Tibial nerve (tissue), 4 donors: ENCODE data around the gene SH3D21. TPM values are rescaled to one million over a fixed set of nuclear protein-coding genes. Genes with fewer than 3 reads are reported as not detected.

Experiments used
- DNase-seq, 2 donors: peaks; one replicate each; pipeline ENCODE4 v3.0.0-alpha.2; 2019; ENCODE audit warnings: low spot score in 2 of 2
- H3K27ac ChIP-seq, 4 donors: fragments of 200-600 bp; sonication (generic) in 3 of 4; one replicate each; pipeline ENCODE4 v1.5.1; 2017 to 2019; ENCODE audit warnings: mild to moderate bottlenecking in 1 of 4
- H3K27me3 ChIP-seq, 2 donors: fragments of 200-600 bp; sonication (generic) in 1 of 2; one replicate each; pipeline versions ENCODE4 v1.5.1 to v1.6.0; 2017 to 2019
- H3K36me3 ChIP-seq, 3 donors: fragments of 200-600 bp; sonication (generic); one replicate each; pipeline ENCODE4 v1.5.1; 2018 to 2019
- H3K4me1 ChIP-seq, 4 donors: fragments of 200-600 bp; sonication (generic) in 3 of 4; one replicate each; pipeline ENCODE4 v1.5.1; 2017 to 2019
- H3K4me3 ChIP-seq, 4 donors: fragments of 200-600 bp; sonication (generic) in 3 of 4; one replicate each; pipeline ENCODE4 v1.5.1; 2017 to 2019; ENCODE audit warnings: mild to moderate bottlenecking in 1 of 4, moderate library complexity in 1 of 4
- H3K9me3 ChIP-seq, 4 donors: fragments of 200-600 bp; sonication (generic) in 3 of 4; one replicate each; pipeline ENCODE4 v1.5.1; 2017 to 2019
- CTCF ChIP-seq, 5 experiments: fragments of 200-600 bp in 3 of 5; fragments of 450-650 bp in 2 of 5; sonication (generic) in 3 of 5; IDR thresholded peaks; one replicate each; pipeline ENCODE4 v1.5.1; 2016 to 2019; ENCODE audit warnings: antibody characterized with exemption in 5 of 5, mild to moderate bottlenecking in 3 of 5, moderate library complexity in 2 of 5
- EP300 ChIP-seq, 2 donors: sonication (generic); formaldehyde crosslinking; IDR thresholded peaks; one replicate each; pipeline ENCODE4 v1.6.1; 2017; ENCODE audit warnings: antibody characterized with exemption in 2 of 2, mild to moderate bottlenecking in 1 of 2
- POLR2A ChIP-seq, 2 donors: fragments of 450-650 bp; IDR thresholded peaks; one replicate each; pipeline ENCODE4 v1.6.1; 2017; ENCODE audit warnings: antibody characterized with exemption in 2 of 2, mild to moderate bottlenecking in 2 of 2, moderate library complexity in 2 of 2
- WGBS, 2 donors: methylation state at CpG; one replicate each; pipeline ENCODE4 v1.1.5; 2018; 5-methylcytosine and 5-hydroxymethylcytosine counted together
- total RNA-seq, 4 donors: library from RNA; depleted of rRNA; stranded (reverse); fragments of >200 nt; gene quantifications; one replicate each; pipeline ENCODE4 v1.1.0, GENCODE V29; 2016

SH3D21 gene
- total RNA-seq, 4 donors from 2014 or later = 1.5 to 4.1 (median 2.4) TPM

GRCh38 chr1:36329817-36330216, 23.6 kb downstream of the SH3D21 start:
- WGBS, 2 donors = 68 to 73% methylated on average over 9 of the region's 9 CpGs
- no peak for TF ChIP-seq EP300 (IDR thresholded peaks at IDR 0.05)
- no peak for TF ChIP-seq POLR2A (IDR thresholded peaks at IDR 0.05)
- TF ChIP-seq CTCF (IDR thresholded peaks at IDR 0.05) = no peak
- Histone ChIP-seq H3K36me3 (no peaks in the 10 kb centered on the region), H3K4me3 (no peak overlapping the region), H3K9me3 (no peaks in the 10 kb centered on the region), H3K27ac (no peak overlapping the region), H3K27me3 (no peaks in the 10 kb centered on the region), H3K4me1 (peaks cover 0 to 18% (median 5%) of the 10 kb centered on the region in 4 donors)
- DNase-seq = no peak

- H3K27ac ChIP-seq = no peak overlapping the region
- H3K4me1 ChIP-seq = peaks cover 0 to 18% (median 5%) of the 10 kb centered on the region in 4 donors
- TF ChIP-seq POLR2A (IDR thresholded peaks at IDR 0.05) (no peak), EP300 (IDR thresholded peaks at IDR 0.05) (no peak), CTCF (IDR thresholded peaks at IDR 0.05) (no peak)
- no peaks in the 10 kb centered on the region for H3K36me3 ChIP-seq
- DNase-seq = no peak
- H3K4me3 ChIP-seq = no peak overlapping the region
- H3K27me3 ChIP-seq = no peaks in the 10 kb centered on the region
- WGBS, 2 donors = 92 to 93% methylated on average over 15 of the region's 15 CpGs
- no peaks in the 10 kb centered on the region for H3K9me3 ChIP-seq
These were observed 24.8 kb downstream of the SH3D21 start for GRCh38 chr1:36330940-36331339.

GRCh38 chr1:36337830-36338229, 31.7 kb downstream of the SH3D21 start:
- WGBS, 2 donors = 88 to 89% methylated on average over 6 of the region's 6 CpGs
- Histone ChIP-seq H3K27ac (no peak overlapping the region), H3K4me1 (peaks cover 0 to under 1% (median 0%) of the 10 kb centered on the region in 4 donors), H3K27me3 (no peaks in the 10 kb centered on the region), H3K4me3 (no peak overlapping the region), H3K9me3 (no peaks in the 10 kb centered on the region), H3K36me3 (peaks cover 0 to 37% (median 0%) of the 10 kb centered on the region in 3 donors)
- TF ChIP-seq EP300 (IDR thresholded peaks at IDR 0.05) (no peak), CTCF (IDR thresholded peaks at IDR 0.05) (no peak), POLR2A (IDR thresholded peaks at IDR 0.05) (no peak)
- no peak for DNase-seq

- 75 to 87% methylated on average over 7 of the region's 7 CpGs for WGBS, 2 donors
- H3K36me3 ChIP-seq = peaks cover 0 to 51% (median 0%) of the 10 kb centered on the region in 3 donors
These were observed 33.0 kb downstream of the SH3D21 start for GRCh38 chr1:36339215-36339614.

GRCh38 chr1:36339615-36340014, 33.4 kb downstream of the SH3D21 start:
- Histone ChIP-seq H3K9me3 (no peaks in the 10 kb centered on the region), H3K27me3 (no peaks in the 10 kb centered on the region), H3K4me3 (no peak overlapping the region), H3K36me3 (peaks cover 0 to 55% (median 0%) of the 10 kb centered on the region in 3 donors), H3K4me1 (peaks cover 0 to 7% (median 3%) of the 10 kb centered on the region in 4 donors), H3K27ac (no peak overlapping the region)
- 58 to 64% methylated on average over 9 of the region's 9 CpGs for WGBS, 2 donors
- TF ChIP-seq POLR2A (IDR thresholded peaks at IDR 0.05) = no peak
- TF ChIP-seq CTCF (IDR thresholded peaks at IDR 0.05) = no peak
- no peak for TF ChIP-seq EP300 (IDR thresholded peaks at IDR 0.05)
- DNase-seq = no peak

More at GRCh38 chr1:36339215-36339614, 33.0 kb downstream of the SH3D21 start:
- H3K27me3 ChIP-seq = no peaks in the 10 kb centered on the region
- peaks cover 0 to 7% (median 3%) of the 10 kb centered on the region in 4 donors for H3K4me1 ChIP-seq
- H3K4me3 ChIP-seq = no peak overlapping the region
- TF ChIP-seq EP300 (IDR thresholded peaks at IDR 0.05) = no peak
- TF ChIP-seq CTCF (IDR thresholded peaks at IDR 0.05) = no peak
- no peak for TF ChIP-seq POLR2A (IDR thresholded peaks at IDR 0.05)
- no peak overlapping the region for H3K27ac ChIP-seq
- no peak for DNase-seq
- H3K9me3 ChIP-seq = no peaks in the 10 kb centered on the region
